Muscle of leg (tissue), 11 donors: ENCODE results near the gene NFATC2. TPM values are rescaled to one million over a fixed set of nuclear protein-coding genes. Genes with fewer than 3 reads are reported as not detected.
A peak's percentile ranks its signal among the peaks of the same experiment; 100 is the strongest.

Source experiments
- DNase-seq: peaks from one replicate; pipeline ENCODE4 v3.0.0; 2013
- H3K27ac ChIP-seq: one replicate; pipeline ENCODE4 v1.5.1; 2013; ENCODE audit warnings: mild to moderate bottlenecking, low read length, control low read depth
- H3K27me3 ChIP-seq: one replicate; pipeline ENCODE4 v1.6.1; 2013; ENCODE audit warnings: low read length; ENCODE audit not compliant: control insufficient read depth, insufficient read depth
- H3K36me3 ChIP-seq: one replicate; pipeline ENCODE4 v1.6.1; 2013; ENCODE audit warnings: low read length; ENCODE audit not compliant: control insufficient read depth, insufficient read depth
- H3K4me1 ChIP-seq: one replicate; pipeline ENCODE4 v1.6.1; 2013; ENCODE audit warnings: low read length; ENCODE audit not compliant: control insufficient read depth, insufficient read depth
- H3K4me3 ChIP-seq: one replicate; pipeline ENCODE4 v1.5.1; 2013; ENCODE audit warnings: low read length, control low read depth
- H3K9me3 ChIP-seq: replicated peaks from 2 replicates; pipeline ENCODE4 v1.6.1; 2013; ENCODE audit warnings: low read depth, low read length; ENCODE audit not compliant: control insufficient read depth
- WGBS: methylation state at CpG from one replicate; pipeline ENCODE4 v1.1.5; 2013; ENCODE audit warnings: missing lambda C conversion rate; ENCODE audit not compliant: insufficient coverage; 5-methylcytosine and 5-hydroxymethylcytosine counted together
- polyA plus RNA-seq, 8 donors: library from polyadenylated mRNA; unstranded; fragments of 120-200 nt; gene quantifications; one replicate each; pipeline versions ENCODE4 v1.2.1 to v1.2.3, GENCODE V29; 2013; ENCODE audit warnings: inconsistent platforms in 1 of 8, low replicate concordance in 1 of 8; ENCODE audit not compliant: insufficient read length in 8 of 8, insufficient read depth in 1 of 8
- total RNA-seq: library from RNA; stranded (reverse); fragments of 120-200 nt; gene quantifications from one replicate; pipeline ENCODE4 v1.2.4, GENCODE V29; 2013

Gene NFATC2
- total and polyA plus RNA-seq, 9 donors: 3.8 to 8.3 (median 5.7) TPM

DNA sequence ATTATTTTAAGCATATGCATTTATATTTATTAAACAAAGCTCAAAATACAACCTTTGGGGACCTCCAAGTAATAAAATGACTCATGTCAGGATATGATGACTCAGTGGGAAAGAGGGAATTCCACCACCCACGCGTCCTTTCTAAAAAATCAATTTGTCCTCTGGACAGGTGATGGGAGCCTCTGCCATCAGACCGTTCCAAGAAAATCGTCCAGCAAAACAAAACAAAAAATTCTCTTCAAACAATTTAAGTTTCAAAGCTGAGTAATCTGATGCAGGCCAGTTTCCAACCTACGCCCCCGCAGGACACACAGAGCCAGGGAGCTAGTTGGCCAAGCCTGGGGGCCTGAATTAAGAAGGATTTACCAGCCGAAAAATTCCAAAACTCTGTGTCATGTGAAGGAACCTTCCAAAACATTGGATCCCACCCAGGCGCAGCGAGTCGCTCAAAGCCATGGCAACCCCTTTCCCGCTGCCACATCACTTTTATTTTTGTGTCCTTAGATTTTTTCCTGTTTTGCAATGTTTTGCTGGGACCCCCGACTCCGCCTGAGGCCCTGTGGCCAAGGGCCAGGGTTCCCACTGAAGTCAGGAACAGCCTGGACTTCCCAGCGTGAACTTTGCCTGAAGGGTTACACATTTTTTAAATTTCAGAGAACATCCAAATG is 95.3 kb downstream of the NFATC2 start:
- peak overlapping the region; percentile 74 for H3K27ac ChIP-seq
- 17% methylated on average over 9 of the region's 14 CpGs for WGBS
- DNase-seq: peak; percentile 94

DNA sequence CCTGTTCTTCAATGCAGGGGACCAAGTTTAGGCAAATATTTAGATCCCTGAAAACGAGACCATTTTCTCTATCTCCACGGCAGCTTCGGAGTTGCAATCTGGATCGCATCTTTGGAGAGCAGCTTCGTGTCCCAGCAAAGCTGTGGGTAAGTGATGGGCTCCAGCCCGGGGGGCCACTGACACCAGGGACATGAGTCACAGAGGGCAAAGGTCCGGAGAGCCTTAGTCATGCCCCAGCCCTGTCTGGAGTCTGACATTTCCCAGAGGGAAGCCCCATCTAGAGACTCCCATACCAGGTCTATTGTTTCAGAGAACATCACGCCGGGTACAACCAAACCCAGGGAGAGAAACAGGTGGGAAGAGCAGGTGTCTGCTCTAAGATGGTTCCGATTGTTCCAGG is 95.9 kb downstream of the NFATC2 start:
- WGBS: 20% methylated on average over 4 of the region's 10 CpGs
- DNase-seq: peak; percentile 48
- Histone ChIP-seq H3K9me3 (no peaks in the 10 kb centered on the region), H3K4me1 (peaks cover 68% of the 10 kb centered on the region), H3K36me3 (no peaks in the 10 kb centered on the region), H3K27me3 (no peaks in the 10 kb centered on the region), H3K27ac (peak overlapping the region; percentile 74), H3K4me3 (no peak overlapping the region)

More for the DNA sequence above, 95.3 kb downstream of the NFATC2 start:
- Histone ChIP-seq H3K4me3 (no peak overlapping the region), H3K27me3 (no peaks in the 10 kb centered on the region), H3K36me3 (no peaks in the 10 kb centered on the region), H3K4me1 (peaks cover 70% of the 10 kb centered on the region), H3K9me3 (no peaks in the 10 kb centered on the region)

GRCh38 chr20:51446230-51446629 is 96.3 kb downstream of the NFATC2 start:
- WGBS: 14% methylated on average over 1 of the region's 2 CpGs
- no peaks in the 10 kb centered on the region for H3K9me3 ChIP-seq
- H3K36me3 ChIP-seq: no peaks in the 10 kb centered on the region
- H3K27ac ChIP-seq: peak overlapping the region; percentile 74
- H3K27me3 ChIP-seq: no peaks in the 10 kb centered on the region
- H3K4me1 ChIP-seq: peaks cover 65% of the 10 kb centered on the region
- no peak for DNase-seq
- H3K4me3 ChIP-seq: no peak overlapping the region

- DNase-seq: no peak
- no peak overlapping the region for H3K4me3 ChIP-seq
- peaks cover 61% of the 10 kb centered on the region for H3K4me1 ChIP-seq
Measured at GRCh38 chr20:51445591-51445990, 96.9 kb downstream of the NFATC2 start.

DNA sequence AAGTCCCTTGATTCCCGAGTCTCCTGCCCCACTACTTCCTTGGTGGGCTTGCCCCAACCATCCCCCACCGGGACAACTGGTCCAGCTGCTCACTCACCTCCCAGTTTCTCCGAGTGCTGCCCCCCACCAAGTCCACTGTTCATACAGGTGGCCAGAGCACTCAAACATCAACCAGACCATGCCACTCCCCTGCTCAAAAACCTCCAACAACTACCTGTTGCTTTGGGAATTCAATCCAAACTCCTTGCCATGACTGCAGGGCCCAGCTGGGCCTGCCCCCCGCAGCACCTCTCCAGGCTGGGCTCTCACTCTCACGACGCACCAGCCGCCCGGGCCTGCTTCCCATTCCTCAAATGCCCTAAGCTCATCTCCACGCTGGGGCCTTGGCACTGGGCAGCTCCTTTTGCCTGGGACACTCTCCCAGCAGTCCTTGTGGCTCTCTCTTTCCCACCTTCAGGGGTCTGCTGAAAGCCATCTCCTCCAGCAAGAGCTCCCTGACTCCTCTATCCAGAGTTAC is 97.5 kb downstream of the NFATC2 start:
- WGBS: 52% methylated on average over 9 of the region's 9 CpGs
- Histone ChIP-seq H3K4me3 (no peak overlapping the region), H3K27ac (no peak overlapping the region), H3K36me3 (no peaks in the 10 kb centered on the region), H3K9me3 (no peaks in the 10 kb centered on the region), H3K27me3 (no peaks in the 10 kb centered on the region), H3K4me1 (peaks cover 59% of the 10 kb centered on the region)
- no peak for DNase-seq

More at GRCh38 chr20:51445591-51445990, 96.9 kb downstream of the NFATC2 start:
- Histone ChIP-seq H3K27ac (no peak overlapping the region), H3K9me3 (no peaks in the 10 kb centered on the region), H3K27me3 (no peaks in the 10 kb centered on the region), H3K36me3 (no peaks in the 10 kb centered on the region)
- WGBS: 75% methylated on average over 8 of the region's 8 CpGs

- 41% methylated on average over 8 of the region's 9 CpGs for WGBS
- Histone ChIP-seq H3K4me1 (peaks cover 59% of the 10 kb centered on the region), H3K9me3 (no peaks in the 10 kb centered on the region), H3K27ac (no peak overlapping the region), H3K4me3 (no peak overlapping the region), H3K36me3 (no peaks in the 10 kb centered on the region), H3K27me3 (no peaks in the 10 kb centered on the region)
- no peak for DNase-seq
Measured at GRCh38 chr20:51444467-51444866, 98.1 kb downstream of the NFATC2 start.

DNA sequence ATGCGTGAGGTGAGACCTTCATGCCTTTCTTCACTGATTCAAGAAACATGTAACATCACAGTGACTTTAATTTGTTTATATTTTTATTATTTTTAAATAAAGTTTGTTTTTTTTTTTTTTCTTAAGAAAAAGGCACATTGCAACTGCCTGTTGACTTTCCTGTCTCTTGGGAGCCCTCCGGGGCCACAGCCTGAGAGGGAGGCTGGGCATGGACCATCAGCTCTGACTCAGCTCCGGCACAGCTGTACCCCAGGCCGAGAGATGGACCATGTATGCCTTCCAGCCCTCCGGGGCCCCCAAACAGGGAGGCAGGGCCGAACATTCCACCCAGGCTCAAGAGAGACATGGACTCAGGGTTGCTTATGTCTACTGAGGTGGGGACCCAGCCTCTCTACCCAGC is 99.9 kb downstream of the NFATC2 start:
- H3K27me3 ChIP-seq: no peaks in the 10 kb centered on the region
- H3K4me3 ChIP-seq: no peak overlapping the region
- H3K27ac ChIP-seq: no peak overlapping the region
- H3K9me3 ChIP-seq: no peaks in the 10 kb centered on the region
- 81% methylated on average over 4 of the region's 6 CpGs for WGBS
- H3K36me3 ChIP-seq: peaks cover 3% of the 10 kb centered on the region
- DNase-seq: no peak
- peaks cover 40% of the 10 kb centered on the region for H3K4me1 ChIP-seq

DNA sequence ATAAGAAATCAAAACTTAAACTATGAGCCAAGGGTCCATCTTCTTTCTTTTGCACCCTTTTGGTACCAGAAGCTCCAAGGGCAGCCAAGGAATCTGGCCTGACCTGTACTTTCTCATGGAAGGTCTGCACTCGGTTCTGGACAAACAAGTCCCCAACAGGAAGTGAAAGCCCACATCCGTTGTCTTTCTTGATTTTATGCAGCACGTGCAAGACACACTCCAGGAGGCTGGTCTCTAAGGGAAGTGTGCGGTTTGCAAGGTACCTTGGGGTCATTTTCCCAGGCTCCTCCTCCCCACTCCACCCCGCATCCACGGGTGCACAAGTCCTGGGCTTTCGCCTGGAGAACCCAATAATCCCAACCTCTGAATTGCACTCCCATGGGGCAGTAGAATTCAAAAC is 101.9 kb downstream of the NFATC2 start:
- Histone ChIP-seq H3K9me3 (no peaks in the 10 kb centered on the region), H3K4me3 (no peak overlapping the region), H3K4me1 (peaks cover 20% of the 10 kb centered on the region), H3K27me3 (no peaks in the 10 kb centered on the region), H3K27ac (no peak overlapping the region), H3K36me3 (peaks cover 5% of the 10 kb centered on the region)
- no peak for DNase-seq
- WGBS: 44% methylated on average over 2 of the region's 7 CpGs

DNA sequence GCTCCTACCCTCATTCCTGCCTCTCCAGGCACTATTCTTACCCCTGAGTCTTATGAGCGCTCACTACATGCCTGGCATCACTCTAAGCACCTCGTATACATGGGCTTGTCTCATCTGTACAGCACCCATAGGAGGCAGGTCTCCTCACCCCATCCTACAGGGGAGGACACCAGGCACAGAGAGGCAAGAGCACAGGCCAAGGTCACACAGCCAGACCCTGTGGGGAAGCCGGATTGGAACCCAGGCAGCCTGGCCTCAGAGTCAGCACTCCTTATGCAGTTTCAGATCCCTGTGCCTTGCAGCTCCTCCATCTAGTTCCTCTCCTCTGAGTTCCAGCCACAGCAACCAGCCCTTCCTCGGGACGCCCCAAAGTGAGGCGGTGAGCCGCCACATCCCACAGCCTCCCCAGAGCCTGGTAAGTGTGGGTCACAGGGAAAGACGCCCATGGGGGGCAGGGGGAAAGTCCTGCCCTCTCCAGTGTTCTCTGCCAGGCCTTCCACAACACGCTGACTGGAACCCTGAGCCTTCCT is 103.3 kb downstream of the NFATC2 start:
- H3K36me3 ChIP-seq: peaks cover 17% of the 10 kb centered on the region
- no peaks in the 10 kb centered on the region for H3K27me3 ChIP-seq
- H3K4me1 ChIP-seq: peaks cover 7% of the 10 kb centered on the region
- H3K9me3 ChIP-seq: no peaks in the 10 kb centered on the region
- H3K4me3 ChIP-seq: no peak overlapping the region
- 92% methylated on average over 3 of the region's 9 CpGs for WGBS
- no peak overlapping the region for H3K27ac ChIP-seq
- DNase-seq: no peak

DNA sequence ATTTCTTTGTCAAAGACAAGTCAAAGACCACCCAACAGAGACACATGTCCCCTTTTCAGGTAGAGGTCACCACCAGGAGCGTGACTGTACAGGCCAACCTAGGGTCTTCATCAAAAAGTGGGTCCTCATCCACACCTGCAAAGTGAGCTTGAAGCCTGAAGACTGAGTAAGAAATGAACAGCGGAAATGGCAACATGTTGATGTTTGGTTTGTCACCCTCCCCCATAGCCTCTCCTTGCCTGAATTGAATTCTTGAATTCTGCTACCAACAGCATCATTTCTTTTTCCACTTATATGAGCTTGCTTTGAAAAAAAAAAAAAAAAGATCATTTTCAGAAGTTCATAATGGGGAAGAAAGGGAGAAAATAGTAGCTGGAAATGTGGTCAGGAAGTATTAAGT is 104.4 kb downstream of the NFATC2 start:
- Histone ChIP-seq H3K4me3 (no peak overlapping the region), H3K27ac (no peak overlapping the region), H3K36me3 (peaks cover 20% of the 10 kb centered on the region), H3K27me3 (no peaks in the 10 kb centered on the region), H3K9me3 (no peaks in the 10 kb centered on the region), H3K4me1 (no peaks in the 10 kb centered on the region)
- WGBS: 100% methylated on average over 1 of the region's 2 CpGs
- no peak for DNase-seq
